GM19467 (cell line): Measurements from ENCODE around the gene DOCK6.

Source experiments
- ATAC-seq: cut with Tn5 transposase; IDR thresholded peaks from one replicate; pipeline ENCODE4 v1.9.1; 2021; ENCODE audit warnings: mild to moderate bottlenecking, moderate library complexity; ENCODE audit not compliant: unreplicated experiment

DOCK6 gene

GRCh38 chr19:11251217-11251616, 11.1 kb downstream of the DOCK6 start:
- ATAC-seq = no peak

GRCh38 chr19:11248852-11249251, 13.5 kb downstream of the DOCK6 start:
- no peak for ATAC-seq

- no peak for ATAC-seq
Measured at GRCh38 chr19:11247934-11248333, 14.4 kb downstream of the DOCK6 start.

GRCh38 chr19:11247391-11247790, 14.9 kb downstream of the DOCK6 start:
- ATAC-seq = no peak

- no peak for ATAC-seq
Measured at GRCh38 chr19:11246941-11247340, 15.4 kb downstream of the DOCK6 start.

DNA sequence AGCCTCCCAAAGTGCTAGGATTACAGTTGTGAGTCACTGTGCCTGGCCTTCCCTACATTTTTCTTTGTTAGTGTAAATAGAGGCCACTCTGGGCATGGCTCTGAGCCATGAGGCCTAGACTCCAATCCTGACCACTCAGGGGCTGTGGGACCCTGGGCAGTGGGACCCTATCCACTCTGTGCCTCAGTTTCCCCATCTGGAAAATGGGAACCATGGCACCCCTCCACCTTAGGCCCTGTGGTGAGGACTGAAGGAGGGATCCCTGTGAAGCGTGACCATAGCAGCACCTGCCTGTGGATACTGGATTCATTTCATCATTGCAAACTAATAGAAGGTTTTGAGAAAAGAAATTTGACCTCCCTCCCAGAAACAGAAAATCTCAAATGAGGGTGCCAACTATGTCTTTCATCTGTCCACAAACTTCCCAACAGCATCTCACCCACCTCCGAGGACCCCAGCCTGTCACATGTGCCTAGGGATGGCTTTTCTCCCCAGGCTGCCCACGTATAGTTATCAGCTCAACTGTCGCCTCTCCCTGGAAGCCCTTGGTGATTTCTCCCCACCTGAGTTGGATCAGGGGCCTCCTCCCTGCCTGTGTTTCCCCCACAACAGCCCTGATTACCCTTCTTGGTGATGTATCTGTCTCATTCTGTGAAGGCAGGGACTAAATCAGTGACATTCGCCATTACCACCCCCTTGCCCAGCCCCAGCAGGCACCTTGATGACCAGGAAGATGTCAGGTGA, 17.3 kb downstream of the DOCK6 start:
- no peak for ATAC-seq

DNA sequence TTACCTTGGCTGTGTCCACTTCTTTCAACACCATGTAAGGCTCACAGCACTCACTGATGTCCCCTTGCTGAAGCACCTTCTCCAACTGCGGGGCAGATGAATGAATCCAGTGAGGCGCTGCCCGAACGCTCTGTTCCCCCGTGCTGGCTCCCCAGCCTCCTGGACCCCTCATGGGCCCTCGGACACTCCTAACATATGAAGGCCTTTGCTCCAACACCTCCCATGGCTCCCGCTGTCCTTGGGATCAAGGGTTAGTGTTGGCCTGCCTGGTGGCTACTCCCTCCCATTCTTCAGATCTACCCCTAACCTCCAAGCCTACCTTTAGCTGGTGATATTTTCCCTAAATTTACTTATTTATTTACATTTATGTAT, 18.5 kb downstream of the DOCK6 start:
- ATAC-seq = no peak

DNA sequence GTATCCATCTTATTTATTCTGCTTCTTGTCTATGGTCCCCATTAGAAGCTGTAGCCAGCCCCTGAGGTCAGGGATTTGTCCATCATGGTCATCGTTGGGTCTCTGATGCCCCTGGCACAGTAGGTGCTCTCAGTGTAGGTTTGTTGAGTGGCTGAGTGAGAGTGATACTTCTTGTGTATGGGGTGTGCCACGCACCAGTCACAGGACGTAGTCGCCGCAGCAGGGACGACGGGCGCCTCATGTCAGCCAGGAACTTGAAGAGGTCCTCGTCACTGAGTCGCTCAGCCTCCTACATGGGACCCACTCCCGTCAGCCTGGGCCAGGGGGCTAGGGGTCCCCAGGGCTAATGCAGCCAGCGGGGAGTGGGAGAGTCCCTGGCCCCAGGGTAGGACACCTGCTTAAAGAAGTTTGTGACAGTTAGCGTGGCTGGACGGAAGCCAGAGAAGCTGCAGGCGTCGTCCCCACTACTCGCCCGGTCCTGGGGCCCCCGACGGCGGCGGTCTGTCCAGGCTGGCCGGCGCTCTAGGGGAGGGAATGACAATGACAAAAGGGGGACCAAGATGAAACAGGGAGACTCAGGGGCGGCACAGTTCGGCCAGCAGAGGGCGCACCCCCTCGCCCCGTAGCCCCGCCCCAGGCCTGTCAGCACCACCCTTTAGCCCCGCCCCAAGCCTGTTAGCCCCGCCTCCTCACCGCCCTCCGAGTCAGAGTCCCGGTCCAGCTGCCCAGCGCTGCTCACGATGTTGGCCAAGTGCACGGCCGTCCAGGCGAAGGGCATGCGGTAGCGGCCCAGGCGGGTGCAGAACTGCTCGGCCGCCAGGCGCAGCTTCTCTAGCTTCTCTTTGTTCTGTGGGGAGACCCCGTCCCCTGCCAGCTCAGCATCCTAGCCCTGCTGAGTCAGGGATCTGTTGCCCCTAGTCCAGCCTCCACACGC, 19.2 kb downstream of the DOCK6 start:
- ATAC-seq = no peak

- no peak for ATAC-seq
Measured at GRCh38 chr19:11242025-11242424, 20.3 kb downstream of the DOCK6 start.

DNA sequence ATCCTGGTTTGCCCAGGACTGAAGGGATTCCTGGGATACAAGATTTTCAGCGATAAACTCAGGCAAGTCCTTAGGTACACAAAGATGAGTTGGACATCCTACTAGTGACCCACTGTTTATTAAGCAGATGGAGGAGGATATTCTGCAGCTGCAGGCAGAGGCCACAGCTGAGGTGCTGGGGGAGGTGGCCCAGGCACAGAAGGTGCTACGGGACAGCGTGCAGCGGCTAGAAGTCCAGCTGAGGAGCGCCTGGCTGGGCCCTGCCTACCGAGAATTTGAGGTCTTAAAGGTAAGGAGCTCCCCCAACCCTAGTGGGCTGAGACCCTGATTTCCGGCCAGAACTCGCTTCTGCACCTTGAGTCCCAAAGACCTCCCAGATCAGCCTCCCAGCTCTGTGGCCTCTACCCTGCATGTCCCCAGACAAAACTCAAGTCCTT, 22.3 kb downstream of the DOCK6 start:
- no peak for ATAC-seq

GRCh38 chr19:11239377-11240000, 22.8 kb downstream of the DOCK6 start, which contains the start of gene ANGPTL8:
ANGPTL8 (plus strand) TSS chr19:11239619; CDS start chr19:11239638, 19 bp downstream.
- no peak for ATAC-seq

DNA sequence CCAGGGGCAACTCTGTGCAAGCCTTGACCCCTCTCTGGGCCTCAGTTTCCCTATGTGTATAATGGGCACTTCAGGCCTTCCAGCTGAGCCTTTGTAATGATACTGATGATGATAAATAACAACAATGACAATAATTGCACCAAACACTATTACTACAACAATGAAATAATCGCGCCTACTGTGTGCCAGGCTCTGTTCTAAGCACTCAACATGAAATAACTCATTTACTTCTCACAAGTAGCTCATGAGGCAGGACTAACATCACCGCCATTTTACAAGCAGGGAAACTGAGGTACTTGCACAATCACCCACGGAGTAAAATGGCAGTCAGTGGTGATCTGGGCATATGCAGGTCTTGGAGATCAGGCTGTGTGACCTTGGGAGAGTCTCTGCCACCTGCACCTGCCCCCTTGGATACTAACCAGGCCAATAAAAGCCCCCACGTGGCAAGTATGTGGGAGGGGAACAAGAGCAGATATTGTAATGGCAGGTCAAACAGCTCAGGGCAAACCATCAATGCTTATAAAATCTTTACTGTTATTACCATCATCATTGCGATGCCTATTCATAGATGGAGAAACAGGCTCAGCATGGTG, 23.4 kb downstream of the DOCK6 start:
- no peak for ATAC-seq

- ATAC-seq = no peak
Measured at GRCh38 chr19:11238041-11238440, 24.3 kb downstream of the DOCK6 start.

- ATAC-seq = no peak
Measured at GRCh38 chr19:11237321-11237720, 25.0 kb downstream of the DOCK6 start.

DNA sequence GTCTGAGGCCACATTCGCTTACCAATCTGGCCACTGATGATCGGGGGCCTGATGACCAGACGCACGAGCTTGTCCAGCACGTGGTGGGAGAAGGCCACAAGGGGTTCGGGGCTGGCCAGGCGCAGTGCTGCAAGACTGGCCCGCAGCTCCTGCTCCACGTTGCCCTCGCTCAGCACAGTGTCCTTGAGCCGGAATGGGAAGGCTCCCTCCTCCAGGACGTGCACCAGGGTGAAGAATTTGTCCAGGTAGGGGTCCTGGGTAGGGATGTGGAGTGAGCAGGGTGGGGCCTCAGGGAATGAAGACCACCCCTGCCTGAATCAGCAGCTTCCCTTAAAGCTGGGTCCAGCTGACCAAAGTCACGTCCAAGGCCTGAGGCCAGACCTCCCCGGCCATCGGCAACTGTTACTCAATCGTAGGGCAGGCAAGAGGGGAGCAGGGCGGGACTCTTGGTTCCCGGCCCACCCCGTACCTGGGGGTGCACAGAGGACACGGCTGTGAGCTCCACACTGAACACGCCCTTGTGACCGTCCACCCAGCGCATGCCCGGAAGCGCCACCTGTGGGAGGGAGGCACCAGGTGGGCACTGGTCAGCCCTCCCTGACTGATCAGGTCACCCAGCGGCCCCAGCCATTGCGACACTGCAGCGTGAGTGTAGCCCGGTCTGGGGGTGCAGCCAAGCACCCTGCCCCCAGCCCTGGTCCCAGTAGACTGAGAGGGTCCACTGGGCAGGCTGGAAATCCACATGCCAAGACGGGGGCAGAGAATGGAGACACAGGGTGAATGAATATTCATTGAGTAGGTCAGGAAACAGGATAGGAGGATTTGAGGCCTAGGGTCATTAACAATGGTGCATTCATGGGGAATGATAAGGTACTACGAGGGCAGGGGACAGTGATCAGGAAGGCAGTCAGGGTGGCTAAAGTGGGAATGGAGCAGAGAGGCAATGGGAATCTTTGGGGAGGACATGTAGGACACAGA, 25.7 kb downstream of the DOCK6 start:
- ATAC-seq = no peak

DNA sequence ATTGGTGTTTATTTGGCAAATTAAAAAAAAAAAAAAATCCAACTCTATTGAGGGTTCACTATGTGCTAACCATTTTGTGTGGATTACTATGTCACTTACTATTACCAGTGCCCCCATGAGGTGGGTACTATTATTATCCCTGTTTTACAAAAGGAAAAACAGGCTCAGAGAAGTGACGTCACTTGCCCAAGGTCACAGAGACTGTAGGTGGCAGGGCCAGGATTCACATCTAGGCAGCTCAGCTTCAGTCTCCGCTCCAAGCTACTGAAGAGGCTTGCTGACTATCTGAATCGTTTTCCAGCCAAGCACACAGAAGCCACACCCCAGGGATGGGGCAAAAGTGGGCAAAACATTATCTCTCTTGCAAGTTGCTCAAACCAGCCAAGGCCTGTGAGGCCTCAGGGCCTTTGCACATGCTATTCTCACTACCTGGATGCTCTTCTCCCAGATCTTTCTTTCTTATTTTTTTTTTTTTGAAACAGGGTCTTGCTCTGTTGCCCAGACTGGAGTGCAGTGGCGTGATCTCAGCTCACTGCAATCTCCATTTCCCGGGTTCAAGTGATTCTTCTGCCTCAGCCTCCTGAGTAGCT, 27.7 kb downstream of the DOCK6 start:
- ATAC-seq = no peak

DNA sequence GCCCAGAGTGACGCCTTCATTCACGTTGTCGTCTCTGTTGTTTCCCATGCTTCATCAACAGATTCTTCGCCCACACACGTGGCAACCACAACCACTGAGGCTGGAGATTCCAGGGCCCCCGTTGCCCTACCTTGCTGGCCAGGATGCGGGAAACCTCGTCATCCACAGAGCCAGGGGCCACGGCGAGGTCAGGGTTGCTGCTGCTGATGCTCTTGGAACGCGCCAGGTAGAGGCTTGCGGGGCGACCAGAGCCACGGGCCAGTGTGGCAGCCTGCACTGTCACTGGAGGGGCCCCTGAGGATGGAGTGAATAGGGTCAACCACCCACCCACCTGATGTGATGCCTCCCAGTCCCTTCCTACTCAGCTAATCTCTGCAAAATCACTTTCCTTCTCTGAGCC, 29.3 kb downstream of the DOCK6 start:
- ATAC-seq = no peak

- ATAC-seq = no peak
Measured at GRCh38 chr19:11232555-11232954, 29.8 kb downstream of the DOCK6 start.

DNA sequence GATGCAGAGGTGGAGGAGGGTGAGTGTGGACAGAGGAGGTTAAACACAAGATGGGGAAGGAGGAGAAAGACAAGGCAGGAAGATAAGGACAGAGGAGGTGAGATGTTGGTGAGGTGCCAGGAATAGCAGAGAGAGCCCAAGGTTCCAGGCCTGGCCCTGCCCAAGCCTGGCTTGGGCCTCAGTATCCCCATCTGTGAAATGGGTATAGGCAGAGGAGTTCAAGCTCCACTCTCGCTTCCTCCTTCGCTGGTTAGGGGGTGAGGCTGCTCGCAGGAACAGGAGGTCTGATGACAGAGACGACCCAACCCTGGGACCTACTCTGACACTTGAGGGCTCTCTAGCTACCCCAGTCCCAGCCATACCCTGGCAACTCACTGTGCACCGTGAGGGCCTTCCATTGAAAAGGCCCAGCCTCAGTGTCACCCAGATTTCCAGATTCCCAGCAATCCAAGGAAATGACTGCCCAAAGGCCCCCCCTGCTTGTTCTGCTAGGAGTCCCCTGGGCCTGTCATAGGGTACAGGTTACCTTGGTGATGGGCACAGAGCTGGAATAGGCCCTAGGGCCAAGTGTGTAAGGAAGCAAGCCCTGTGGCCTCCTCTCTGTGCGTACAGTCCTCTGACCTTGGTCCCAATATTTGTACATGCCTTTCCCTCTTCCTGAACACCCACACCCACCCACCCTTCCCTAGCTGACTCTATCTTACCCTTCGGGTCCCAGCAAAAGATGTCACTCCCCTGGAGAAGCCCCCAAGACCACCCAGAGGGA, 31.5 kb downstream of the DOCK6 start:
- no peak for ATAC-seq
